ENCODE measurements around the gene RPL27A. TPM values are rescaled to one million over a fixed set of nuclear protein-coding genes. Genes with fewer than 3 reads are reported as not detected.
A peak's percentile ranks its signal among the peaks of the same experiment; 100 is the strongest.

Gene RPL27A
- total RNA-seq, 3 donors from 2014 or later = 907 to 1,119 (median 1,000) TPM

- Histone ChIP-seq H3K36me3 (no peaks in the 10 kb centered on the region), H3K9me3 (no peaks in the 10 kb centered on the region), H3K27ac (peak overlapping the region; percentile 83 to 89), H3K27me3 (no peaks in the 10 kb centered on the region), H3K4me3 (peak overlapping the region; percentile 54 to 73 (median 60)), H3K4me1 (peaks cover 14 to 16% of the 10 kb centered on the region in 2 donors)
- peak; percentile 21 for TF ChIP-seq POLR2A (IDR thresholded peaks at IDR 0.05)
- TF ChIP-seq, protein P1, sequence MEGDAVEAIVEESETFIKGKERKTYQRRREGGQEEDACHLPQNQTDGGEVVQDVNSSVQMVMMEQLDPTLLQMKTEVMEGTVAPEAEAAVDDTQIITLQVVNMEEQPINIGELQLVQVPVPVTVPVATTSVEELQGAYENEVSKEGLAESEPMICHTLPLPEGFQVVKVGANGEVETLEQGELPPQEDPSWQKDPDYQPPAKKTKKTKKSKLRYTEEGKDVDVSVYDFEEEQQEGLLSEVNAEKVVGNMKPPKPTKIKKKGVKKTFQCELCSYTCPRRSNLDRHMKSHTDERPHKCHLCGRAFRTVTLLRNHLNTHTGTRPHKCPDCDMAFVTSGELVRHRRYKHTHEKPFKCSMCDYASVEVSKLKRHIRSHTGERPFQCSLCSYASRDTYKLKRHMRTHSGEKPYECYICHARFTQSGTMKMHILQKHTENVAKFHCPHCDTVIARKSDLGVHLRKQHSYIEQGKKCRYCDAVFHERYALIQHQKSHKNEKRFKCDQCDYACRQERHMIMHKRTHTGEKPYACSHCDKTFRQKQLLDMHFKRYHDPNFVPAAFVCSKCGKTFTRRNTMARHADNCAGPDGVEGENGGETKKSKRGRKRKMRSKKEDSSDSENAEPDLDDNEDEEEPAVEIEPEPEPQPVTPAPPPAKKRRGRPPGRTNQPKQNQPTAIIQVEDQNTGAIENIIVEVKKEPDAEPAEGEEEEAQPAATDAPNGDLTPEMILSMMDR (IDR thresholded peaks at IDR 0.05) = no peak
- TF ChIP-seq POLR2AphosphoS5 (IDR thresholded peaks at IDR 0.05) = peak; percentile 83 to 92 (median 87)
- intact Hi-C loops (cut with DNase I; ENCODE audit: low total_unique reads) = loop anchor here (5.0 kb wide), 1 partner anchor 1614 kb away; no protein-coding TSS in a partner anchor
- peak; percentile 90 to 91 for DNase-seq (ENCODE audit: low spot score in 2 of 2)
Observed at GRCh38 chr11:8688414-8689362, 6.1 kb downstream of the RPL27A start.

GRCh38 chr11:8689726-8690255 lies 7.2 kb downstream of the RPL27A start:
- no peaks in the 10 kb centered on the region for H3K36me3 ChIP-seq
- intact Hi-C loops (cut with DNase I; ENCODE audit: low total_unique reads) = loop anchor here (5.0 kb wide), 1 partner anchor 1613 kb away; no protein-coding TSS in a partner anchor
- DNase-seq (ENCODE audit: low spot score in 2 of 2) = no peak

GRCh38 chr11:8690374-8691342 lies 8.1 kb downstream of the RPL27A start:
- Histone ChIP-seq H3K36me3 (no peaks in the 10 kb centered on the region), H3K27me3 (no peaks in the 10 kb centered on the region), H3K4me3 (no peak overlapping the region), H3K4me1 (peaks cover 7 to 8% of the 10 kb centered on the region in 2 donors), H3K27ac (no peak overlapping the region), H3K9me3 (no peaks in the 10 kb centered on the region)
- intact Hi-C loops (cut with DNase I; ENCODE audit: low total_unique reads) = no loop called here
- no peak for TF ChIP-seq POLR2AphosphoS5 (IDR thresholded peaks at IDR 0.05)
- TF ChIP-seq, protein P1 (IDR thresholded peaks at IDR 0.05) = no peak
- TF ChIP-seq POLR2A (IDR thresholded peaks at IDR 0.05) = no peak
- peak in 1 of 2 donors; percentile 14 for DNase-seq (ENCODE audit: low spot score in 2 of 2)

More at GRCh38 chr11:8689726-8690255, 7.2 kb downstream of the RPL27A start:
- Histone ChIP-seq H3K27ac (no peak overlapping the region), H3K27me3 (no peaks in the 10 kb centered on the region), H3K9me3 (no peaks in the 10 kb centered on the region), H3K4me1 (peaks cover 7 to 8% of the 10 kb centered on the region in 2 donors), H3K4me3 (no peak overlapping the region)
- TF ChIP-seq, protein P1 (IDR thresholded peaks at IDR 0.05) = no peak
- no peak for TF ChIP-seq POLR2AphosphoS5 (IDR thresholded peaks at IDR 0.05)

GRCh38 chr11:8691601-8692000 lies 9.0 kb downstream of the RPL27A start:
- Histone ChIP-seq H3K9me3 (no peaks in the 10 kb centered on the region), H3K27ac (no peak overlapping the region), H3K27me3 (no peaks in the 10 kb centered on the region), H3K36me3 (no peaks in the 10 kb centered on the region), H3K4me3 (no peak overlapping the region), H3K4me1 (peaks cover 7 to 8% of the 10 kb centered on the region in 2 donors)
- TF ChIP-seq POLR2A (IDR thresholded peaks at IDR 0.05) = no peak
- TF ChIP-seq, protein P1 (IDR thresholded peaks at IDR 0.05) = no peak
- no peak for TF ChIP-seq POLR2AphosphoS5 (IDR thresholded peaks at IDR 0.05)
- intact Hi-C loops (cut with DNase I; ENCODE audit: low total_unique reads) = no loop called here
- peak in 1 of 2 donors; percentile 7 for DNase-seq (ENCODE audit: low spot score in 2 of 2)
